Right lobe of liver (tissue), 4 donors: Measurements from ENCODE around the gene ANTXR1.

Experiments used
- POLR2A ChIP-seq: fragments of 450-650 bp; IDR thresholded peaks from one replicate; pipeline ENCODE4 v1.6.1; 2017; ENCODE audit warnings: antibody characterized with exemption, mild to moderate bottlenecking
- TF ChIP-seq, protein P1 (sequence below), 4 donors: fragments of 200-600 bp in 3 of 4; fragments of 450-650 bp in 1 of 4; IDR thresholded peaks; one replicate each; pipeline versions ENCODE4 v1.5.1 to v1.8.0; 2016 to 2022; ENCODE audit warnings: antibody characterized with exemption in 4 of 4, mild to moderate bottlenecking in 2 of 4
- donor health status: DM: no; HTN: no; CAD: no.
- donor health status: DM: no; HTN: no; CAD: no.
- donor health status: DM: no; HTN: yes; CAD: no.

DNA sequence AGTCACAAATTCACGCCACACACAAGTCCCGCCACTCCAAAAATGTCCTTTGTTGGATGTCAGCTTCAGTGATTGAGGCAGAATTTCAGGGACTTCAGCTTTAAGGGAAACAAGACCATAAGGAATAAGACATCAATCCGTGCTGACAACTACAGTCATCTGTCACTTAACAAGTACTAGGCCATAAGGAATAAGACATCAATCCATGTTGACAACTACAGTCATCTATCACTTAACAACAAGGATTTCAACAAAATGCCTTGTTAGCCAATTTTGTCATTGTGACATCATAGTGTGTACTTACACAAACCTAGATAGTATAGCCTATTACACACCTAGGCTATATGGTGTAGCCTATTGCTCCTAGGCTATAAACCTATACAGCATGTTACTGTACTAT is 58.0 kb downstream of the ANTXR1 start:
- TF ChIP-seq, protein P1, sequence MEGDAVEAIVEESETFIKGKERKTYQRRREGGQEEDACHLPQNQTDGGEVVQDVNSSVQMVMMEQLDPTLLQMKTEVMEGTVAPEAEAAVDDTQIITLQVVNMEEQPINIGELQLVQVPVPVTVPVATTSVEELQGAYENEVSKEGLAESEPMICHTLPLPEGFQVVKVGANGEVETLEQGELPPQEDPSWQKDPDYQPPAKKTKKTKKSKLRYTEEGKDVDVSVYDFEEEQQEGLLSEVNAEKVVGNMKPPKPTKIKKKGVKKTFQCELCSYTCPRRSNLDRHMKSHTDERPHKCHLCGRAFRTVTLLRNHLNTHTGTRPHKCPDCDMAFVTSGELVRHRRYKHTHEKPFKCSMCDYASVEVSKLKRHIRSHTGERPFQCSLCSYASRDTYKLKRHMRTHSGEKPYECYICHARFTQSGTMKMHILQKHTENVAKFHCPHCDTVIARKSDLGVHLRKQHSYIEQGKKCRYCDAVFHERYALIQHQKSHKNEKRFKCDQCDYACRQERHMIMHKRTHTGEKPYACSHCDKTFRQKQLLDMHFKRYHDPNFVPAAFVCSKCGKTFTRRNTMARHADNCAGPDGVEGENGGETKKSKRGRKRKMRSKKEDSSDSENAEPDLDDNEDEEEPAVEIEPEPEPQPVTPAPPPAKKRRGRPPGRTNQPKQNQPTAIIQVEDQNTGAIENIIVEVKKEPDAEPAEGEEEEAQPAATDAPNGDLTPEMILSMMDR (IDR thresholded peaks at IDR 0.05) = no peak
- TF ChIP-seq POLR2A = no peak
